ENCODE results near the gene ST8SIA1.

Gene ST8SIA1

DNA sequence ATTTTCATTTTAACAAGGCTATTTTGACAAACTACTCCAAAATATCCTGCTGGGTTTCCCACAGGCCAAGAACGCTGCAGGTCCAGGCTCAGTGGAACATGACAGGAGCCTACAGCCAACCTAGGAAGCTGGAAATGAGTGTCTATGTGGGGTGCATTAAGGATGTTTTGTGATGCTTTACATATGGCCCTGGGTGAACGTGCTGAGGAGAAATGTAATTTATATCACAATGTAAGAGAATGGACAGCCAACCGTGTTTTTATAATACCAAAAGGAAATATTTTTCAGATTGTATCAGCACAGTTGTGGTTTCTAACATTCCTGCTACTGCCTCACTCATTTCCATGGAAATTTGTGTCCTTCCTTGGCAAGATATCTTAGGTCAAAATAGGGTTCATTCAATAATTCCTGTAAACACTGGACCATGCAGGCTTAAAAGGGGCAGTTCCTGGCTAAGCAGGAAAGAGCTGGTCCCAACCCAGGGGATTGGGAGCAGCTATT is 51.5 kb downstream of the ST8SIA1 start:
- H3K4me3 Mint-ChIP-seq, result no peak overlapping the region
- no peak overlapping the region for H3K27ac Mint-ChIP-seq
- CTCF ChIA-PET, result no interaction called here
- no peaks in the 10 kb centered on the region for H3K9me3 Mint-ChIP-seq
- peaks cover 4% of the 10 kb centered on the region for H3K4me1 Mint-ChIP-seq
- H3K36me3 Mint-ChIP-seq, result no peaks in the 10 kb centered on the region
- no peak for DNase-seq
- H3K27me3 Mint-ChIP-seq, result no peaks in the 10 kb centered on the region

- no peak for DNase-seq
- H3K27me3 Mint-ChIP-seq, result no peaks in the 10 kb centered on the region
- H3K27ac Mint-ChIP-seq, result no peak overlapping the region
- H3K4me1 Mint-ChIP-seq, result no peaks in the 10 kb centered on the region
- CTCF ChIA-PET, result no interaction called here
- no peaks in the 10 kb centered on the region for H3K36me3 Mint-ChIP-seq
- no peak overlapping the region for H3K4me3 Mint-ChIP-seq
- no peaks in the 10 kb centered on the region for H3K9me3 Mint-ChIP-seq
These were observed 52.2 kb downstream of the ST8SIA1 start for GRCh38 chr12:22282283-22282682.

DNA sequence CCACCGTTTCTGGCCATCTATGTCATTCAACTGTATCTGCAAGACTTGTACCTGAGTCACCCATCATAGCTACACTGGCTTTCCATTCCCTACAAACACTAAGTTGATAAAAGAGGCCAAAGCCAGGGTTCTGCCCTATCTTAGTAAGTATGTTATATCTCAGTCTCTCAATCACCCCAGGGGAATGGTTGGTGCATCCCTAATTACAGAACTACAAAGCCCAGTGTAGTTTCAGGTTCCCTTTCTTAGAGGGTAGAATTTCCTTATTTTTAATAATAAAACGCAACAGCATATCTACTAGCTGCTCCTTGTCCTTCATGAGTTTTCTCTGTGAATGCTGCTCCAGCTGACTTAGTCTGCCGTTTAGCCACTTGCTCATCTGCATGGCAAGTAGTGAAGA is 57.6 kb downstream of the ST8SIA1 start:
- CTCF ChIA-PET, result no interaction called here
- H3K36me3 Mint-ChIP-seq, result no peaks in the 10 kb centered on the region
- H3K9me3 Mint-ChIP-seq, result no peaks in the 10 kb centered on the region
- no peaks in the 10 kb centered on the region for H3K4me1 Mint-ChIP-seq
- no peaks in the 10 kb centered on the region for H3K27me3 Mint-ChIP-seq
- no peak overlapping the region for H3K4me3 Mint-ChIP-seq
- DNase-seq, result no peak
- H3K27ac Mint-ChIP-seq, result no peak overlapping the region

DNA sequence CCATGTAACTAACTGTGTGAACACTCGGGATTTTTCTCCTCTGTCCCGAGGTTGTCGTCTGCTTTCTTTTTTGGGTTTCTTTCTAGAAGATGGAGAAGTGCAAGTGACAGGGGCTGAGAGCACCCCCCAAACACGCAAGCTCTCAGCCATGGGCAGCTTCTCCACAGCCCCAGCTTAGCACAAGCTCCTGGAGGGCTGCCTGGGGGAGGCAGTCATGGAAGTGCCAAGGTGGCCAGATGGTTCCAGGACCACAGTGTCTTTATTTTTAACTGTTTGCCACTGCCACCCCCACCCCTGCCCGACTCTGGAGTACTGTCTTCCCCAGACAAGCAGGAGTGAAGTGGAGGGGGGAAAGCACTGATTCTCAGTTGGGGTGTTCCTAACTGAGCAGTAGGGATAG is 58.2 kb downstream of the ST8SIA1 start:
- Mint-ChIP-seq H3K4me1 (no peaks in the 10 kb centered on the region), H3K4me3 (no peak overlapping the region), H3K36me3 (no peaks in the 10 kb centered on the region), H3K27ac (no peak overlapping the region), H3K27me3 (no peaks in the 10 kb centered on the region), H3K9me3 (no peaks in the 10 kb centered on the region)
- CTCF ChIA-PET, result no interaction called here
- DNase-seq, result no peak

- no peaks in the 10 kb centered on the region for H3K36me3 Mint-ChIP-seq
- no peaks in the 10 kb centered on the region for H3K27me3 Mint-ChIP-seq
- no peaks in the 10 kb centered on the region for H3K4me1 Mint-ChIP-seq
- no peak overlapping the region for H3K4me3 Mint-ChIP-seq
- H3K9me3 Mint-ChIP-seq, result no peaks in the 10 kb centered on the region
- DNase-seq, result no peak
- CTCF ChIA-PET, result no interaction called here
- H3K27ac Mint-ChIP-seq, result no peak overlapping the region
These were observed 58.7 kb downstream of the ST8SIA1 start for GRCh38 chr12:22275843-22276242.

DNA sequence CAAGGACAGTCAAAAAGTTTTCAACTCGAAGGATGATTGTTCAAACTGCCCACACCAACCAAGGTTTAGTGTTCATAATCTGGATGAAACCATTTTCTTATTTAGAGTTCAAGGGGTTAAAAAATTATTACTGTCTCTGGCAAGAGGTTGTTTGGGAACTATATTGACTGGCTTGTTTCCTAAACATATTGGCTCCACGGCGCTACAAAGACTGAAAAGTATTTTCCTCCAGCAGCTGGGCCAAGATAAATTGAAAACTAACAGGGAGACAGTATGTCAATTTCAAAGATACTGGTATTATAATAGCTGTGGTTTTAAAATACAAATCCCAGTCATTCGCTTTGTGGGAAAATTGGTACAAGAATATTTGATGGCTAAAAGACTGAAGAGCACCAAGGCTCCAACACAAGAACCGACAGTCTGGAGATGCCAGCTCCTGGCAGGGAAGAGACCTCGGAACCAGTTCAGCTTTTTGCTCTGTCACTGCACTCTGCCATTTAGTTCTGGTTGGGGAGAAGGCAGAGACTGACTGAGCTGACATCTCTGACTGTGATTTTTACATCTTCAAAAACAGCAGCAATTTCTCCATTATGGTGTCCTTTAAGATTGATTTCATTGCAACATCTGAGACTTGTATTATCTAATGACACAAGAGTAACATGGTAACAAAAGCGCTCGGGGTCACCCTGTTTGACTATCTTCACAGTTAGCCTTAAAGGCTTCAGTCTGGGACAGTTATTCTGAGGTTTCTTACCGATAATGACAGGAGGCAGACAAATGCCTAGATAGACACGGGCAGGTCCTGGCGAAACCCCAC is 62.0 kb downstream of the ST8SIA1 start:
- no peak for DNase-seq
- CTCF ChIA-PET, result interaction anchor here (1.1 kb wide), 1 partner anchor 171 kb away, joined by 3 read pairs; no protein-coding TSS in a partner anchor
- H3K9me3 Mint-ChIP-seq, result no peaks in the 10 kb centered on the region
- H3K4me3 Mint-ChIP-seq, result no peak overlapping the region
- H3K4me1 Mint-ChIP-seq, result no peaks in the 10 kb centered on the region
- H3K36me3 Mint-ChIP-seq, result no peaks in the 10 kb centered on the region
- H3K27ac Mint-ChIP-seq, result no peak overlapping the region
- H3K27me3 Mint-ChIP-seq, result no peaks in the 10 kb centered on the region

DNA sequence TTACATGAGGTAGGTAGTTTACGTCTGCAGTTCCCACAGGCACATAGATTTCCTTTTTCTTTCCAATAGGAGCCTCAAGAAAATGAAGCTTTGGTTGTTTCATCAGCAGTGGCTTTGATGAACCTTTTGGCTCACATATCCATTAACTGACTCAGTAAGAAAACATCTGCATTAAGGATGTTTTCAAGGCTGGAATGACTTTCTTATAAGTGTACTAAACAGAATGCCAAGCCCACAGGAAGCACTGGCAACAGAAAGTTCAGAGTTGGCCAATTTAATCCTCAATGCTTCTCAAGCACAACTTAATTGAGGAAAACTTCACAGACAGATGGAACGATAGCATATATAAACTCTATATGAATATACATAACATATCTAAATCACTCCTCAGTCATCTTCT is 63.5 kb downstream of the ST8SIA1 start:
- Mint-ChIP-seq H3K4me1 (no peaks in the 10 kb centered on the region), H3K27me3 (no peaks in the 10 kb centered on the region), H3K9me3 (no peaks in the 10 kb centered on the region), H3K36me3 (no peaks in the 10 kb centered on the region), H3K4me3 (no peak overlapping the region), H3K27ac (no peak overlapping the region)
- CTCF ChIA-PET, result no interaction called here
- DNase-seq, result no peak

DNA sequence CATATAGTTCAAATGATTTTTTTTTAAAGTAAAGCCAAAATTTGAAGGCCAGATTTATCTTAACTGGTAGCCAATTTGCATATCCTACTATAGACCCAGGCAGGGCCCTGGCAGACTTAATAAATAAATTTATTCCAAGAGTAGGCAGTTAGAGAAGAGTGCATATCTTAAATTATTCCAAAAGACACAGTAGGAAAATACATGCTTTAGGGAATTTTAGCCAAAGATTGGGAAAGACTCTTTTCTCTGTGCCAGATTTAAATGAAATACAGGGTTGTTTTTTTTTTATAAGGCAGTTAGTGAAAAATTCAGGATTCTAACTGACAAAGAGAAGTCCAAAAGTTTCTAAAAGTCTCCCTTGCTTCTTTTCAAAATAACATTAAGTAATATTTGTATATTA is 65.5 kb downstream of the ST8SIA1 start:
- Mint-ChIP-seq H3K4me1 (no peaks in the 10 kb centered on the region), H3K4me3 (no peak overlapping the region), H3K27me3 (no peaks in the 10 kb centered on the region), H3K36me3 (no peaks in the 10 kb centered on the region), H3K27ac (no peak overlapping the region), H3K9me3 (no peaks in the 10 kb centered on the region)
- no peak for DNase-seq
- CTCF ChIA-PET, result no interaction called here

DNA sequence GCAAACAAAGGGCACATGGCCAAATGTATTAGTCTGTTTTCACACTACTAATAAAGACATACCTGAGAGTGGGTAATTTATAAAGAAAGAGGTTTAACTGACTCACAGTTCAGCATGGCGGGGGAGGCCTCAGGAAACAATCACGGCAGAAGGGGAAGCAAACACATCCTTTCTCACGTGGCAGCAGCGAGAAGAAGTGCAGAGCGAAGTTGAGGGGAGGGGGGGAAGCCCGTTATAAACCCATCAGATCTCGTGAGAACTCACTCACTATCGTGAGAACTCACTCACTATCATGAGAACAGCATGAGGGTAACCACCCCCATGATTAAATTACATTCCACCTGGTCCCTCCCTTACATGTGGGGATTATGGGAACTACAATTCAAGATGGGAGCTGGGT is 66.1 kb downstream of the ST8SIA1 start:
- Mint-ChIP-seq H3K27me3 (no peaks in the 10 kb centered on the region), H3K9me3 (no peaks in the 10 kb centered on the region), H3K4me1 (no peaks in the 10 kb centered on the region), H3K27ac (no peak overlapping the region), H3K4me3 (no peak overlapping the region), H3K36me3 (no peaks in the 10 kb centered on the region)
- DNase-seq, result no peak
- CTCF ChIA-PET, result no interaction called here

DNA sequence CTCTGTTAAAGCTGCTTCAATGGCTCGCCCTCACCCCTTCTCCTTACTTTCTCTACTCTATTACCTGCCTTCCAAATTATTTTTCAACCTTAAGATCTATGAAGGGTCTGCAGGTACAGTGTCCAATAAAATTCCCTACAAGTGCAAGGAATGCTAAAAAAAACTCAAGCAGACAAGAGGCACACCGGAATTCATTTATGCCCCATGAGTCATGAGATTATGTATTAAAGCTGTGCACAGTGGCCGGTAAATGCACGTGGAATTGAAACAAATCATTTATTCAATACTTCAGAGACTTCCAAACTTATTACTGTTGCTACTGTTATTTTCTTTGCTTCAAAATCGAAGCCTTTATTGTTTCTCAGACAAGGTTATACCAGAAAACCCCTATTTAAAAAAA is 68.4 kb downstream of the ST8SIA1 start:
- Mint-ChIP-seq H3K27ac (no peak overlapping the region), H3K4me3 (no peak overlapping the region), H3K36me3 (no peaks in the 10 kb centered on the region), H3K4me1 (no peaks in the 10 kb centered on the region), H3K27me3 (no peaks in the 10 kb centered on the region), H3K9me3 (no peaks in the 10 kb centered on the region)
- no peak for DNase-seq
- CTCF ChIA-PET, result no interaction called here

GRCh38 chr12:22264380-22264779 is 70.1 kb downstream of the ST8SIA1 start:
- H3K4me3 Mint-ChIP-seq, result no peak overlapping the region
- H3K36me3 Mint-ChIP-seq, result no peaks in the 10 kb centered on the region
- H3K27me3 Mint-ChIP-seq, result no peaks in the 10 kb centered on the region
- H3K9me3 Mint-ChIP-seq, result no peaks in the 10 kb centered on the region
- DNase-seq, result no peak
- H3K4me1 Mint-ChIP-seq, result no peaks in the 10 kb centered on the region
- CTCF ChIA-PET, result no interaction called here
- H3K27ac Mint-ChIP-seq, result no peak overlapping the region

DNA sequence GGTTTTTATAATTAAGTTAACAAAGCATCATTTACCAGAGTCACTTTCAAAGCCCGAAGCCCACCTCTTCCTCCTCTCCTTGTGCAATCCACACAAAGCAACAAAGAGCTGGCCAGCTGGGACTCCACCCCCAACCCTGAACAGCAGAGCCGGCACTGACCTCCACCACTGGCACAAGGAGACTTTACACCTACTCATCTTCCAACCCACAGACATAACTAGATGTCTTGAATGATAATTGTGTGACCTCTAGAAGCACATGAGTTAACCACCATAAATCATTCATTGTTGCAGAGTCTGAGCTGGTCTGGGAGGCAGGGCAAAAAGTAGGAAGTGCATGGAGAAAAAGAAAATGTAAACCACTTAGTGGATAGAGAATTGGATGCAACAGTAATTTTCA is 72.2 kb downstream of the ST8SIA1 start:
- Mint-ChIP-seq H3K36me3 (no peaks in the 10 kb centered on the region), H3K4me1 (no peaks in the 10 kb centered on the region), H3K27ac (no peak overlapping the region), H3K27me3 (no peaks in the 10 kb centered on the region), H3K4me3 (no peak overlapping the region), H3K9me3 (no peaks in the 10 kb centered on the region)
- DNase-seq, result no peak
- CTCF ChIA-PET, result no interaction called here

- no peaks in the 10 kb centered on the region for H3K9me3 Mint-ChIP-seq
- no peak overlapping the region for H3K4me3 Mint-ChIP-seq
- DNase-seq, result no peak
- no peaks in the 10 kb centered on the region for H3K27me3 Mint-ChIP-seq
- H3K36me3 Mint-ChIP-seq, result no peaks in the 10 kb centered on the region
- CTCF ChIA-PET, result no interaction called here
- no peak overlapping the region for H3K27ac Mint-ChIP-seq
- H3K4me1 Mint-ChIP-seq, result no peaks in the 10 kb centered on the region
These were observed 77.4 kb downstream of the ST8SIA1 start for GRCh38 chr12:22257100-22257499.

GRCh38 chr12:22256605-22257004 is 77.9 kb downstream of the ST8SIA1 start:
- Mint-ChIP-seq H3K27ac (no peak overlapping the region), H3K36me3 (no peaks in the 10 kb centered on the region), H3K27me3 (no peaks in the 10 kb centered on the region), H3K9me3 (no peaks in the 10 kb centered on the region), H3K4me1 (no peaks in the 10 kb centered on the region), H3K4me3 (no peak overlapping the region)
- CTCF ChIA-PET, result interaction anchor here (1.0 kb wide), 1 partner anchor 52 kb away, joined by 3 read pairs; no protein-coding TSS in a partner anchor
- DNase-seq, result no peak

- Mint-ChIP-seq H3K9me3 (no peaks in the 10 kb centered on the region), H3K27me3 (no peaks in the 10 kb centered on the region), H3K36me3 (no peaks in the 10 kb centered on the region), H3K27ac (no peak overlapping the region), H3K4me3 (no peak overlapping the region), H3K4me1 (peaks cover 1% of the 10 kb centered on the region)
- DNase-seq, result no peak
- CTCF ChIA-PET, result interaction anchor here (1.0 kb wide), 1 partner anchor 51 kb away, joined by 3 read pairs; no protein-coding TSS in a partner anchor
These were observed 78.5 kb downstream of the ST8SIA1 start for GRCh38 chr12:22256041-22256441.

Measured in activated naive CD4-positive, alpha-beta T cell treated with anti-CD3 and anti-CD28 coated beads, Interleukin-2, amount 10 ng/mL, durations not matched to agents 7 days and 5 days (primary cell).